HepG2 (cell line): ENCODE data around the gene KIFC1. TPM values are rescaled to one million over a fixed set of nuclear protein-coding genes. Genes with fewer than 3 reads are reported as not detected.

Source experiments
- BCLAF1 ChIP-seq: fragments of 450-650 bp; IDR thresholded peaks from 2 replicates; pipeline ENCODE4 v1.6.1; 2017; ENCODE audit warnings: mild to moderate bottlenecking
- DPF2 ChIP-seq: sonication (generic); formaldehyde crosslinking; IDR thresholded peaks from 2 replicates; pipeline ENCODE4 v1.4.0; 2020; ENCODE audit warnings: mild to moderate bottlenecking, low read depth, missing genetic modification reagents, borderline replicate concordance
- HDAC1 ChIP-seq: sonication (generic); formaldehyde crosslinking; IDR thresholded peaks from 2 replicates; pipeline ENCODE4 v1.5.1; 2020; ENCODE audit warnings: mild to moderate bottlenecking, missing genetic modification reagents
- IKZF5 ChIP-seq: IDR thresholded peaks from 2 replicates; pipeline ENCODE4 v1.6.1; 2018; ENCODE audit warnings: missing genetic modification reagents, mild to moderate bottlenecking, missing compliant biosample characterization
- KLF15 ChIP-seq: sonication (generic); formaldehyde crosslinking; IDR thresholded peaks from 2 replicates; pipeline ENCODE4 v1.8.1; 2023; ENCODE audit warnings: borderline replicate concordance, mild to moderate bottlenecking, inconsistent platforms, missing genetic modification reagents, mixed read lengths
- KLF6 ChIP-seq: IDR thresholded peaks from 2 replicates; pipeline ENCODE4 v1.8.0; 2016; ENCODE audit warnings: missing biosample characterization, missing genetic modification reagents
- MYPOP ChIP-seq: sonication (generic); formaldehyde crosslinking; IDR thresholded peaks from 2 replicates; pipeline ENCODE4 v1.8.1; 2023; ENCODE audit warnings: mild to moderate bottlenecking, moderate library complexity, missing genetic modification reagents
- RBFOX2 ChIP-seq: fragments of 200-400 bp; formaldehyde crosslinking; IDR thresholded peaks from 2 replicates; pipeline ENCODE4 v1.6.1; 2017; ENCODE audit warnings: low read depth, mild to moderate bottlenecking, low read length
- ZBTB26 ChIP-seq: IDR thresholded peaks from 2 replicates; pipeline ENCODE4 v1.6.1; 2016; ENCODE audit warnings: missing compliant biosample characterization, missing genetic modification reagents, borderline replicate concordance
- ZFP41 ChIP-seq: sonication (generic); formaldehyde crosslinking; IDR thresholded peaks from 2 replicates; pipeline ENCODE4 v1.4.0; 2020; ENCODE audit warnings: mild to moderate bottlenecking, missing genetic modification reagents, borderline replicate concordance
- ZMYM3 ChIP-seq: sonication (generic); formaldehyde crosslinking; IDR thresholded peaks from 2 replicates; pipeline ENCODE4 v1.5.1; 2020; ENCODE audit warnings: mild to moderate bottlenecking, missing genetic modification reagents
- ZNF124 ChIP-seq: sonication (generic); formaldehyde crosslinking; IDR thresholded peaks from 2 replicates; pipeline ENCODE4 v1.4.0; 2020; ENCODE audit warnings: missing genetic modification reagents
- ZNF446 ChIP-seq: sonication (generic); formaldehyde crosslinking; IDR thresholded peaks from 2 replicates; pipeline ENCODE4 v1.5.0; 2020; ENCODE audit warnings: mild to moderate bottlenecking, missing genetic modification reagents
- ZNF510 ChIP-seq: sonication (generic); formaldehyde crosslinking; IDR thresholded peaks from 2 replicates; pipeline ENCODE4 v1.4.0; 2020; ENCODE audit warnings: low read depth, mild to moderate bottlenecking, missing genetic modification reagents
- ZNF567 ChIP-seq: sonication (generic); formaldehyde crosslinking; IDR thresholded peaks from 2 replicates; pipeline ENCODE4 v1.8.1; 2023; ENCODE audit warnings: mild to moderate bottlenecking, missing genetic modification reagents, borderline replicate concordance
- ZNF572 ChIP-seq: sonication (generic); formaldehyde crosslinking; IDR thresholded peaks from 2 replicates; pipeline ENCODE4 v1.5.1; 2020; ENCODE audit warnings: mild to moderate bottlenecking, missing genetic modification reagents
- ZNF691 ChIP-seq: sonication (generic); formaldehyde crosslinking; IDR thresholded peaks from 2 replicates; pipeline ENCODE4 v1.4.0; 2020; ENCODE audit warnings: missing genetic modification reagents, low read depth, mild to moderate bottlenecking, borderline replicate concordance
- ZNF879 ChIP-seq: sonication (generic); formaldehyde crosslinking; IDR thresholded peaks from 2 replicates; pipeline ENCODE4 v1.8.1; 2023; ENCODE audit warnings: missing genetic modification reagents
- ZSCAN22 ChIP-seq: sonication (generic); formaldehyde crosslinking; IDR thresholded peaks from 2 replicates; pipeline ENCODE4 v1.4.0; 2020; ENCODE audit warnings: mild to moderate bottlenecking, missing genetic modification reagents
- ZUFSP ChIP-seq: sonication (generic); formaldehyde crosslinking; IDR thresholded peaks from 2 replicates; pipeline ENCODE4 v1.9.0; 2021; ENCODE audit warnings: missing genetic modification reagents, mild to moderate bottlenecking, borderline replicate concordance
- polyA plus RNA-seq, 8 experiments: library from polyadenylated mRNA; depleted of rRNA in 3 of 8; stranded (reverse) in 7 of 8; unstranded in 1 of 8; fragments of >200 nt; fragmentation: Illumina TruSeq in 4 of 8; extraction: Trizol in 4 of 8; gene quantifications; 2 replicates each; pipeline versions ENCODE4 v1.2.1 to v1.2.3, GENCODE V29; 2011 to 2016; ENCODE audit warnings: low read depth in 4 of 8, missing spikeins in 1 of 8, mixed read lengths in 1 of 8; ENCODE audit not compliant: insufficient read depth in 1 of 8
- total RNA-seq, 5 experiments: library from RNA; depleted of rRNA; stranded (reverse); fragments of >200 nt; fragmentation: Illumina TruSeq; extraction: Trizol; gene quantifications; 2 replicates each; pipeline ENCODE4 v1.2.3, GENCODE V29; 2016; ENCODE audit warnings: low read depth in 1 of 5

KIFC1 gene
- total and polyA plus RNA-seq, 2 of the 13 experiments (the other 11 are each of a cell fraction or from before 2014, with no cell fraction given): 25.0 to 45.5 TPM

- 0 out of 2 replicates have a peak, but pooled peaks have one; percentile 28 for TF ChIP-seq MYPOP (CRISPR knock-in tag)
- no peak for TF ChIP-seq IKZF5 (CRISPR knock-in tag)
- TF ChIP-seq ZNF446 (CRISPR knock-in tag): 0 out of 2 replicates have a peak, but pooled peaks have one; percentile 19
- TF ChIP-seq ZNF691 (CRISPR knock-in tag): no peak
- no peak for TF ChIP-seq ZBTB26 (CRISPR knock-in tag)
- 0 out of 2 replicates have a peak, but pooled peaks have one; percentile 46 for TF ChIP-seq ZNF879 (CRISPR knock-in tag)
- TF ChIP-seq ZNF124: no peak
- no peak for TF ChIP-seq KLF15 (CRISPR knock-in tag)
- TF ChIP-seq ZNF510: no peak
- no peak for TF ChIP-seq KLF6 (CRISPR knock-in tag)
- TF ChIP-seq HDAC1: no peak
- TF ChIP-seq DPF2: no peak
- TF ChIP-seq ZNF567 (CRISPR knock-in tag): no peak
- no peak for TF ChIP-seq ZUFSP
- no peak for TF ChIP-seq BCLAF1
- 0 out of 2 replicates have a peak, but pooled peaks have one; percentile 63 for TF ChIP-seq ZNF572
- no peak for TF ChIP-seq RBFOX2
- TF ChIP-seq ZSCAN22 (CRISPR knock-in tag): no peak
- no peak; the same call in 1 of the 2 replicates for TF ChIP-seq ZMYM3
- TF ChIP-seq ZFP41 (CRISPR knock-in tag): no peak
These were observed 33.4 kb downstream of the KIFC1 start (continued) for GRCh38 chr6:33424855-33425667.
